ENCODE measurements around the gene AKAP6.

AKAP6 gene

DNA sequence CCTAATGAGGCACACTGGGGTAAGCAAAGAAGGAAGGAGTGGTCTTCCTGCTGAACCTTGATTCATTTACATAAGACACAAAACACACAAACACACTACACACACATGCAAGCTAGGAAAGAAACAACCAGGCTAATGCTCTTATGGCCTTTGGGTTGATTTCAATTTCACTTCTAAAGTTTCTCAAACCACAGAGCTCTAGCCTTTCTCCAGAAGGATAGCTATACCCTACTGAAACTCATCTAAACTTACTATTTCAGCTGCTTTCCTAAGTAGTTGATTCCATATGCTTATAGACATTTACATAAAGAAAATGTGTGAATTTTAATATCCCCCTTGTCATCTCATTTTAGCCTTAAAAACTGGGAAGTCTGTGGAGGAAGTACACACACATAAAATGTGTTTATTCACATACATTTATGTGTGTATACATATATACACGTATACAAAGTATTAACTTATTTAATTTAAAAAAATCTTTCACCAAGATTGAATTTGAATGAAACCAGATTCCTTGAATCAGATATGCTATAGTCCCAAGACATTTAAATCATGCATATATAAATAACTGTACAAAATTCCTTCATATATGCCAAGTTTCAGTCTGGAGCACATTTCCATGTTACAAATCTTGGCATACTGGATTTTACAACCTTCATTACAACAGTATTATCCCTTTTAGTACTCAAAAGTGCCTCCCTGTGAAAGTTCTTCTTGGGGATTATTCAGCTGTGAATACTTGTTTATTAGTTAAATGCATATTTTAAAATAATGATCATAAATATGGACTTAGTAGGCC lies 377.8 kb downstream of the AKAP6 start:
- DNase-seq (ENCODE audit: low read depth), result no peak

GRCh38 chr14:32707742-32708500 lies 378.8 kb downstream of the AKAP6 start:
- DNase-seq (ENCODE audit: low read depth), result no peak

GRCh38 chr14:32709027-32709426 lies 379.9 kb downstream of the AKAP6 start:
- peak; percentile 87 for DNase-seq (ENCODE audit: low read depth)

GRCh38 chr14:32710231-32710671 lies 381.2 kb downstream of the AKAP6 start:
- no peak for DNase-seq (ENCODE audit: low read depth)

DNA sequence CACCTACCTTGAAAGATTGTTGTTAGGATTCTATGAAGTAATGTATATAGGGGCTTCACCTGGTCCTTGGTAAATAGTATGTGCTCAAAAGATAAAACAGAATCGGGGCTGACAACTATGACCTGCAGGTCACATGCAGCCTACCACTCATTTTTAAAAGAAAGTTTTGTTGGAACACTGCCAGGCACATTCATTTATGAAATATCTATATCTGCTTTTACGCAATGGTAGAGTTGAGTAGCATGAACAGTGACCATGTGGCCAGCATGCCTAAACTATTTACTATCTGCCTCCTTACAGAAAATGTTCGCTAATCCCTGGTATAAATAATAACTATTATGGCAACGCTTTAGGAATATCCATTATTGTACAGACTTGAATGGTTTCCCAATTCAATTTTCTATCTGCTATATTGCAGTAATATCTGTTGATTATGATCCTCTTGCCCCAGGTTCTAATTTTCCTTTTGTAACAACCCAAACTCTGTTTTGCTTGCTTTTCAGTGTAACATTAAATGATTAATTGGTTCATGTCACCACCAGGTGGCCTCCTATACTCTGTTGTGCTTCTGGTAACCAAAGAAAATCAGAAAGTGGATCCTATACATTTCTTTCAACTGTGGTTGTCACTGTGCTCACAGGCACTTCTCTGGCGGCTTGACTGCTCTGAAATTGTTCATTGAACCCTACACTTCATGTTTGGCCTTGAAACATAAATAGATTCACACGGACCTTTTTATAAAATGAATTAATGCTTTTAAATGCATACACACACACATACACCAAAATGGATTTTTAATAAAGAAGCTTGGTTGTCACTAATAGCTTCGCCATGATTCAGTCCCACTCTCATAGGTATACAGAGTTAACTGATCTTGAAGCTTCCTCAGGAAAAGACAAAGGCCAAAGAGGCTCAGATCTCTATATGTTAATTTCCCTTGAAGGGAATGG lies 381.9 kb downstream of the AKAP6 start:
- DNase-seq (ENCODE audit: low read depth), result peak; percentile 48

DNA sequence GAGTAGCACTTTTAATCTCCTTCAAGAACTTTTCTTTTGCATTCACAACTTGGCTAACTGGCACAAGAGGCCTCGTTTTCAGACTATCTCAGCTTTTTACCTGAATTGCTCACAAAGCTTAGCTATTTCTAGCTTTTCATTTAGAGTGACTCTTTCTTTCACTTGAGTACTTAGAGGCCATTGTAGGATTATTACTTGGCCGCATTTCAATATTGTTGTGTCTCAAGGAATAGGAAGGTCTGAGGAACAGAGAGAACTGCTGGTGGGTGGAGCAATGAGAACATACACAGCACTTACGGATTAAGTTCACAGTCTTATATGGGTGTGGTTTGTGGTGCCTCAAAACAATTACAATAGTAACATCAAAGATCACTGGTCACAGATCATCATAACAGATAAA lies 384.8 kb downstream of the AKAP6 start:
- DNase-seq (ENCODE audit: low read depth), result no peak

DNA sequence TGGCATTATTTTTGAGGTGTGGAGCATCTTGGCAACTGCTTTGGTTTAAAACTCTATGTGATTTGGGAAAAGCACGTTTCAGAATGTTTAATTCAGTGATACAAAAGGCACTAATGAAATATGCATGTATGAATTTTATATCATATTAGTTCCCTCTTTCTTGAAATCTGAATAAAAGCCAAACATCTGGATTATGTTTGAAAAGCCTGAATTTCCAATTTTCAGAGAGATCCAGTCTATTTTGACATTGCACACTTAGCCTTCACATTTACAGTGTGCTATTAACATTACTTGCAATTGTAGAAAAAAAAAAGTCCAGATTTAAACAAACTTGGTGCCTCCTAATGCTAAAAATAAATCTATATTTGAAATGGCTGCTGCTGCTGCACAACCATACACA lies 390.5 kb downstream of the AKAP6 start:
- no peak for DNase-seq (ENCODE audit: low read depth)

GRCh38 chr14:32720927-32721326 lies 391.8 kb downstream of the AKAP6 start:
- no peak for DNase-seq (ENCODE audit: low read depth)

DNA sequence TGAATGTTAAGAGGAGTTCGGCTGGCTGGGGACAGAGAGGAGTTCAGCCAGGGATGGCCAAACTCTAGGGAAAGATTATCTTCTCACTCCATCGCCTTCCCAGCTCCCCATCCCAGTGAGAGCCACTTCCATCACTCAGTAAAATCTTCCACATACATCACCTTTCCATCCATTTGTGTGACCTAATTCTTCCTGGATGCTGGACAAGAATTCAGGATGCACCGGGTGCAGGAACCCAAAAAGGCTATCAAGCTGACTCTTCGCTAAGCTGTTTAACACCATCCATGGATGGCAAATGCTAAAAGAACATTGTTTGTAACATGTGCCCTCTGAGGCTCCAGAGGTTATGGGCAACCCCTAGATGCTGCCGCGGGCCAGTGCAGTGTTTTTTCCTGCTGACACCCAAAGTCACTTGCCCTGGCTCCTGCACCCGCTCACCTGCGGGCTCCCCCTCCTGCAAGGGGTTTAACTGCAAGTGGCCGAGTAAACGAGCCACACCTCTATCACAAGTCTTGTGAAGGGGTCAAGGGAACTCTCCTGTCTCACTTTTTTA lies 393.6 kb downstream of the AKAP6 start:
- DNase-seq (ENCODE audit: low read depth), result no peak

- DNase-seq (ENCODE audit: low read depth), result peak; percentile 36
Observed at GRCh38 chr14:32724867-32725471, 395.9 kb downstream of the AKAP6 start.

DNA sequence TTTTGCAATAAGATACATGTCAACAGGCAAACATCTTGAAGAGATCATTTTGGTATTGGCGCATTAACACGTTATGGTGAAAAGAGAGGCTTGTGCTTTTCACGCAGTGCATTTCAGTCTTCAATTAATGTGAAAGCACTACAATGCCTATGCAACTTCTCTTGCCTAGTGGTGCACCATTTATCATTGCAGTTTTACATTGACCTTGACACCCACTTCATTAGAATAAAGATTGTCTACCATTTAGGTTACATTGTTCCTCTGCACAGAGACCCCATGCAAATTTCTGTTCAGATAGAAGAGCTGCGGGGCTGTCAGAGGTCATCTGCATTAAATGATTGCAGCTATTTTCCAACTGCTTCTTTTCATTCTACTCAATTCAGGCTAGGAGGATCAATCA lies 397.4 kb downstream of the AKAP6 start:
- no peak for DNase-seq (ENCODE audit: low read depth)

- DNase-seq (ENCODE audit: low read depth), result no peak
Observed at GRCh38 chr14:32727832-32728231, 398.7 kb downstream of the AKAP6 start.

- no peak for DNase-seq (ENCODE audit: low read depth)
Observed at GRCh38 chr14:32728526-32728925, 399.4 kb downstream of the AKAP6 start.

- peak; percentile 49 for DNase-seq (ENCODE audit: low read depth)
Observed at GRCh38 chr14:32728976-32729375, 399.9 kb downstream of the AKAP6 start.

DNA sequence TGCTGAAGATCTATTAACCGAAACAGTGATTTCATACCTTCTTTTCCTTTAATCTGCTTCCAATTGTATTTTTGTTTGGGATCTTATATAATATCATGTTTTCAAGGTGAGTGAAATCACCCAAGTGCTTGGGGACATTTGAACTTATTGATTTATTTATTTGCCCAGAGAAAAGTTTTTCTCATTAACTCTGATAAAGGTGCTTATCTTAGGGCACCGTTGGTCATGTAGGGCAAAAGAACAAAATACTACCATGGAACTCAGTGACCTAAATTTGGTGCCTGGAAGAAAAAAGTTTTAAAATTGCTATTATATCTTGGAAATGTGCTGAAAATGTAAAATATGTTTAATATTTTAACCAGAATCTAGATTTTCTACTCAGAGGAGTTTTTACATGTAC lies 402.2 kb downstream of the AKAP6 start:
- no peak for DNase-seq (ENCODE audit: low read depth)

GRCh38 chr14:32733015-32733414 lies 403.9 kb downstream of the AKAP6 start:
- DNase-seq (ENCODE audit: low read depth), result no peak

DNA sequence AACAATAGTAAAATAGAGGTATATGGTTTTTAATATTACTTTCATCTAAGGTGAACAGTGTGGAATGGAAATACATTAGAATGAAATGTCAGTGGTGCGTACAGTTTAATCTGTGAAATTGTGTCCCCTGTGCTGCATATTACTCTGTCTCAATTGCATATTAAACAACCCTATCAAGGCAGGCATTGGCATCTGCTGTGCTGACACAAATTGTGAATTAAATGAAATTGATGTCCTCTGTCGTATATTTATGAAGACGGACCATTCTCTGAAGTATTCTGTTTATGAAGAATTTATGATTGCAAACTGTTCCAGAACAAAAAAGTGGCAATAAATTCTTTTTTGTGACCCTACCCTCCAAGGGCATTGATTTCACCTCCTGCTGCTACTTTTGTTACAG lies 405.2 kb downstream of the AKAP6 start:
- DNase-seq (ENCODE audit: low read depth), result no peak

DNA sequence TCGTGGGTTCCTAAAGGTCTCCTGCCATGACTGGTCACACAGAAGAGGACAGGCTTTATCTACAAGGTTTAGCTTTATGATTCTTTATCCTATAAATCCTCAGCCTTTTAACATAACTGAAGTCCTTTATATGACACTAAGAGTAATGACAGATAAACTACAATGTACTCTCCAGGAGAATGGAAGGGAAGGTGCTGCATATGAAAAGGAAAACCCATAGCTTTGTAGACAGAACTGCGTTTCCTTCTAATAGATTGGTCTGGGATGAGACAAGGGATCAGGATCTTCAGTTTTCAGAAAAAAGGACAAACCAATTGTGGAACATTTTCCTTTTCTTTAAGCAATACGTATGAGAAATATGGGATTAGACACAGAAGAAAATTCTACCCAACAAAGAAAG lies 408.5 kb downstream of the AKAP6 start:
- DNase-seq (ENCODE audit: low read depth), result no peak

DNA sequence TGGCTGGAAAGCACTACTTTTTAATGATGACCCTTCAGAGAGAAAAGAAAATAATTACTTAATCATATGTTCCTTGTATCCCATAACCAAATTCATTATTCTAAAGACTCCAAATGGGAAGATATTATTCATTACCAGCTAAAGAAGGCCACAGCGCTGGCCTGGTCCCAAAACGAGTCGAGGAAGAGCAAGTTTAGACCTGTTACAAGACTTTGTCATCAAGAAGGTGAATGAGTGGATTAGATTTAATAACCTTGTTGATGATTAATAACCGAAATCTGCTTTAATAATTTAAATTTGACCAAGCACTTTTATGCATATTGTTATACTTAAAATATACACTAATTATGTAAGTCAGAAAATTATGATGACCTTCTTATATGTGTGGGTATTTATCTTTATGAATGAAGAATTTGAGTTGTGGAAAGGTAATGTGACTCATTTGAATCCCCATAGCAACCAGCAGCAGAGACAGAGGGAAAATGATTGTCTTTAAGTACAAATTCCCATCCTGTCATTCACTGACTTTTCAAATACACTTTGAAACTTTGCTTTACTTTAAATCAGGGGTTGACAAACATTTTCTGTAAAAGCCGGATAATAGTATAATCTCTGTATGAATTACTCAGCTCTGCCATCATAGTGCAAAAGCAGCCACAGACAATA lies 409.2 kb downstream of the AKAP6 start:
- no peak for DNase-seq (ENCODE audit: low read depth)

- DNase-seq (ENCODE audit: low read depth), result no peak
Observed at GRCh38 chr14:32744811-32745445, 415.8 kb downstream of the AKAP6 start.

DNA sequence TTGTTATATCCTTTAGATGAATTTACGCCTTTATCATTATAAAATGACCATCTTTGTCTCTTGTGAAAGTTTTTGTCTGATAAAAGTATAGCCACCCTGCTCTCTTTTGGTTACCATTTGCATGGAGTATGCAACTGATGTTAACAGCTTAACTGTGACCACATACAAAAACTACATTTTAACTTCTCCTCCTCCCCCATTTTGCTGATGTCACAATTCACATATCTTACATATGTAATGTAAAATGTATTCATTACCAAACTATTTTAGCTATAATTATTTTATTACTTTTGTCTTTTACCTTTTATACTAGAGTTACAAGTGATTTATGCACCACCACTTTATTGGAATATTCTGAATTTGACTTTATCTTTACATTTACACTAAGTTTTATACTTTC lies 425.1 kb downstream of the AKAP6 start:
- no peak for DNase-seq (ENCODE audit: low read depth)
